HG02973 (cell line): Measurements from ENCODE around the gene MRPS10.
"Not testable (repeated sequence)": the region's sequence is repeated elsewhere in the genome, so short reads cannot be mapped to it uniquely, and the experiment has no call there.

Experiments
- ATAC-seq: cut with Tn5 transposase; IDR thresholded peaks from one replicate; pipeline ENCODE4 v1.9.1; 2021; ENCODE audit warnings: moderate library complexity; ENCODE audit not compliant: unreplicated experiment

The MRPS10 gene

GRCh38 chr6:42179261-42179944 lies 38.3 kb downstream of the MRPS10 start:
- no peak for ATAC-seq

- no peak for ATAC-seq
These were observed 39.9 kb downstream of the MRPS10 start for GRCh38 chr6:42177514-42178364.

GRCh38 chr6:42176981-42177380 lies 40.7 kb downstream of the MRPS10 start:
- ATAC-seq, result no peak

- no peak for ATAC-seq
These were observed 41.8 kb downstream of the MRPS10 start for GRCh38 chr6:42175860-42176259.

- ATAC-seq, result no peak
These were observed 44.6 kb downstream of the MRPS10 start, which contains the start of gene GUCA1A for GRCh38 chr6:42173101-42173500. Gene GUCA1A (plus strand): TSS chr6:42173364. CDS start chr6:42173614, 250 bp downstream.

GRCh38 chr6:42171813-42172581 lies 45.7 kb downstream of the MRPS10 start:
- no peak for ATAC-seq

- not testable (repeated sequence) for ATAC-seq
These were observed 47.9 kb downstream of the MRPS10 start for GRCh38 chr6:42169780-42170179.

GRCh38 chr6:42168650-42169049 lies 49.0 kb downstream of the MRPS10 start:
- ATAC-seq, result no peak

GRCh38 chr6:42166444-42167141 lies 51.1 kb downstream of the MRPS10 start:
- no peak for ATAC-seq

- ATAC-seq, result no peak
These were observed 52.6 kb downstream of the MRPS10 start for GRCh38 chr6:42165016-42165415.

- no peak for ATAC-seq
These were observed 53.7 kb downstream of the MRPS10 start for GRCh38 chr6:42163981-42164380.

GRCh38 chr6:42162812-42163211 lies 54.8 kb downstream of the MRPS10 start:
- ATAC-seq, result no peak

- no peak for ATAC-seq
These were observed 55.3 kb downstream of the MRPS10 start for GRCh38 chr6:42162384-42162783.

- no peak for ATAC-seq
These were observed 58.1 kb downstream of the MRPS10 start for GRCh38 chr6:42159431-42160024.

GRCh38 chr6:42158631-42159030 lies 59.0 kb downstream of the MRPS10 start:
- no peak for ATAC-seq

GRCh38 chr6:42158011-42158410 lies 59.6 kb downstream of the MRPS10 start:
- ATAC-seq, result no peak
